B cell (primary cell): Measurements from ENCODE around the gene PRKAR2A. TPM values are rescaled to one million over a fixed set of nuclear protein-coding genes. Genes with fewer than 3 reads are reported as not detected.
"Not testable (repeated sequence)": the region's sequence is repeated elsewhere in the genome, so short reads cannot be mapped to it uniquely, and the experiment has no call there.

Source experiments
- ATAC-seq: fragments of 200-7000 bp; cut with Tn5 transposase; one replicate; pipeline ENCODE4 v1.10.0; 2021; ENCODE audit warnings: low read depth, mild to moderate bottlenecking, moderate number of reproducible peaks, moderate library complexity
- CTCF ChIA-PET: fragments of 350-600 bp; sonication (Branson Sonifier 250); formaldehyde crosslinking; loops from one replicate; lab custom pipeline; 2021; ENCODE audit warnings: antibody characterized with exemption, inconsistent platforms; lab: Charles Lee
- POLR2A ChIA-PET: fragments of 350-600 bp; sonication (Branson Sonifier 250); formaldehyde crosslinking; loops from one replicate; lab custom pipeline; 2021; ENCODE audit warnings: antibody characterized with exemption; lab: Charles Lee
- DNase-seq: peaks from one replicate; pipeline ENCODE4 v3.0.0; 2013
- H2AFZ ChIP-seq: 2 replicates; pipeline ENCODE4 v1.6.1; 2012; ENCODE audit warnings: mild to moderate bottlenecking, low read depth, low read length; ENCODE audit not compliant: insufficient read depth, poor library complexity, severe bottlenecking
- H3K27ac ChIP-seq, 2 donors: 1 replicate in 1 of 2; 2 replicates in 1 of 2; pipeline ENCODE4 v1.5.1; 2012 to 2013; ENCODE audit warnings: low read length in 2 of 2, mild to moderate bottlenecking in 2 of 2, moderate library complexity in 1 of 2
- H3K27me3 ChIP-seq, 4 experiments: fragments of 200-600 bp in 1 of 4; sonication (generic) in 1 of 4; replicated peaks in 1 of 4; 1 replicate in 2 of 4; 2 replicates in 2 of 4; pipeline versions ENCODE4 v1.6.1 to v1.7.0; 2013 to 2016; ENCODE audit warnings: low read length in 3 of 4, mild to moderate bottlenecking in 2 of 4, mixed read lengths in 1 of 4, moderate library complexity in 1 of 4; ENCODE audit not compliant: insufficient read depth in 4 of 4, control insufficient read depth in 3 of 4; ENCODE audit errors: control extremely low read depth in 1 of 4
- H3K36me3 ChIP-seq, 2 experiments: replicated peaks in 1 of 2; 1 replicate in 1 of 2; 2 replicates in 1 of 2; pipeline versions ENCODE4 v1.6.1 to v1.7.1; 2013; ENCODE audit warnings: low read length in 1 of 2; ENCODE audit not compliant: insufficient read depth in 2 of 2, control insufficient read depth in 1 of 2; ENCODE audit errors: control extremely low read depth in 1 of 2, extremely low read depth in 1 of 2
- H3K4me1 ChIP-seq, 2 donors: fragments of 200-600 bp in 1 of 2; sonication (generic) in 1 of 2; 1 replicate in 1 of 2; 2 replicates in 1 of 2; pipeline versions ENCODE4 v1.5.1 to v1.6.1; 2013 to 2017; ENCODE audit warnings: low read length in 2 of 2; ENCODE audit not compliant: control insufficient read depth in 2 of 2, insufficient read depth in 2 of 2
- H3K4me2 ChIP-seq: replicated peaks from 2 replicates; pipeline ENCODE3; 2012; ENCODE audit warnings: mild to moderate bottlenecking, low read depth, low read length; ENCODE audit not compliant: poor library complexity, severe bottlenecking
- H3K4me3 ChIP-seq, 5 experiments: fragments of 200-600 bp in 1 of 5; sonication (generic) in 1 of 5; 1 replicate in 3 of 5; 2 replicates in 2 of 5; pipeline versions ENCODE4 v1.5.1 to v1.7.0; 2011 to 2016; ENCODE audit warnings: low read length in 4 of 5, mild to moderate bottlenecking in 4 of 5, low read depth in 2 of 5, control low read depth in 1 of 5, moderate library complexity in 1 of 5; ENCODE audit not compliant: insufficient read depth in 1 of 5; ENCODE audit errors: control extremely low read depth in 1 of 5, extremely low read depth in 1 of 5
- H3K79me2 ChIP-seq: fragments of 200-600 bp; sonication (generic); one replicate; pipeline ENCODE4 v1.6.0; 2016; ENCODE audit warnings: low read length; ENCODE audit not compliant: control insufficient read depth, insufficient read depth
- H3K9ac ChIP-seq: fragments of 200-600 bp; sonication (generic); 2 replicates; pipeline ENCODE4 v1.6.1; 2017; ENCODE audit warnings: mild to moderate bottlenecking, low read length, moderate library complexity
- H3K9me3 ChIP-seq, 3 donors: one replicate each; pipeline versions ENCODE4 v1.6.1 to v1.7.1; 2013; ENCODE audit warnings: low read length in 2 of 3; ENCODE audit not compliant: control insufficient read depth in 2 of 3, insufficient read depth in 1 of 3; ENCODE audit errors: control extremely low read depth in 1 of 3
- H4K20me1 ChIP-seq: 2 replicates; pipeline ENCODE4 v1.6.0; 2012; ENCODE audit warnings: mild to moderate bottlenecking, low read length; ENCODE audit not compliant: insufficient read depth, control insufficient read depth, poor library complexity, severe bottlenecking
- H3K27ac Mint-ChIP-seq: one replicate; pipeline ENCODE4 v1.8.0; 2021; ENCODE audit warnings: mixed read lengths
- H3K27me3 Mint-ChIP-seq: one replicate; pipeline ENCODE4 v1.8.0; 2021; ENCODE audit warnings: mixed read lengths
- H3K4me1 Mint-ChIP-seq: one replicate; pipeline ENCODE4 v1.8.0; 2021; ENCODE audit warnings: mixed read lengths
- H3K4me3 Mint-ChIP-seq: one replicate; pipeline ENCODE4 v1.8.0; 2021; ENCODE audit warnings: mixed read lengths
- H3K9me3 Mint-ChIP-seq: one replicate; pipeline ENCODE4 v1.8.0; 2022; ENCODE audit warnings: mixed read lengths; ENCODE audit not compliant: insufficient read depth
- EZH2 ChIP-seq: IDR thresholded peaks from 2 replicates; pipeline ENCODE4 v1.6.1; 2012; ENCODE audit warnings: borderline replicate concordance, low read depth, mild to moderate bottlenecking, moderate library complexity, low read length; ENCODE audit not compliant: insufficient read depth, poor library complexity, severe bottlenecking
- WGBS: methylation state at CpG from one replicate; pipeline ENCODE4 v1.1.5; 2013; ENCODE audit warnings: missing lambda C conversion rate; ENCODE audit not compliant: insufficient coverage; 5-methylcytosine and 5-hydroxymethylcytosine counted together
- intact Hi-C: fragments of 100-400 bp; cut with micrococcal nuclease; formaldehyde crosslinking; loops from one replicate; pipeline ENCODE4 v1.10.0; 2022
- polyA plus RNA-seq: library from polyadenylated mRNA; depleted of rRNA; stranded (reverse); fragments of >200 nt; gene quantifications from 2 replicates; pipeline ENCODE4 v1.2.3, GENCODE V29; 2012
- total RNA-seq, 2 donors: library from RNA; stranded (reverse); fragments of 120-200 nt in 1 of 2; gene quantifications; 1 replicate in 1 of 2; 2 replicates in 1 of 2; pipeline versions ENCODE4 v1.2.3 to v1.2.4, GENCODE V29; 2013 to 2022
- TF ChIP-seq, protein P1 (sequence below): fragments of 200-600 bp; IDR thresholded peaks from one replicate; pipeline ENCODE4 v1.8.0; 2022; ENCODE audit warnings: antibody characterized with exemption, mild to moderate bottlenecking

PRKAR2A gene
- total and polyA plus RNA-seq, 2 donors (not counting 1 experiment from before 2014, with no cell fraction given) = 4.3 to 25.0 TPM

DNA sequence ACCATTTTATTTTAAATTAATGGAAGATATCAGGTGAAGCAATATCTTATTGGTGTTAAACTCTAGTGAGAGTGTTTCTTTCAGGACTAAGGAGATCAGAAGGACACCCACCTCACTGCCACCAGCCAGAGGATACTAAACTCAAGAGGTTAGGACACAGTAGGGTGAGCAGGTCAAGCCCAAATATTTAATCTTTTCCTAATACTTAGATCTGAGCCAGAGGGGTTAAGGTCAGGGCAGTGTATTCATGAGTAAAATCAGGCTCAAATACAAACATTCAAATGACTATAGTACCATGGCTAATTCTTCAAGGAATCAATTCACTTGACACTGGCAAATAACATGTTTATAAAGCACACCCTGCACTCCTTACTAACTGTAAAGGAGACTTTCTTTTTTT is 65.6 kb downstream of the PRKAR2A start:
- Mint-ChIP-seq H3K27me3 (no peaks in the 10 kb centered on the region), H3K27ac (no peak overlapping the region), H3K9me3 (no peaks in the 10 kb centered on the region), H3K4me1 (no peaks in the 10 kb centered on the region), H3K4me3 (no peak overlapping the region)
- Histone ChIP-seq H3K9ac (no peak overlapping the region), H2AFZ (no peak overlapping the region), H3K36me3 (peaks cover 2 to 14% of the 10 kb centered on the region in 2 experiments), H3K27me3 (no peaks in the 10 kb centered on the region), H4K20me1 (no peaks in the 10 kb centered on the region), H3K4me2 (no peak overlapping the region), H3K4me1 (no peaks in the 10 kb centered on the region), H3K27ac (no peak overlapping the region), H3K79me2 (no peaks in the 10 kb centered on the region), H3K9me3 (no peaks in the 10 kb centered on the region), H3K4me3 (no peak overlapping the region)
- DNase-seq (no peak), ATAC-seq (no peak)
- ChIA-PET POLR2A (no interaction called here), CTCF (no interaction called here)
- intact Hi-C loops = no loop called here
- TF ChIP-seq, protein P1, sequence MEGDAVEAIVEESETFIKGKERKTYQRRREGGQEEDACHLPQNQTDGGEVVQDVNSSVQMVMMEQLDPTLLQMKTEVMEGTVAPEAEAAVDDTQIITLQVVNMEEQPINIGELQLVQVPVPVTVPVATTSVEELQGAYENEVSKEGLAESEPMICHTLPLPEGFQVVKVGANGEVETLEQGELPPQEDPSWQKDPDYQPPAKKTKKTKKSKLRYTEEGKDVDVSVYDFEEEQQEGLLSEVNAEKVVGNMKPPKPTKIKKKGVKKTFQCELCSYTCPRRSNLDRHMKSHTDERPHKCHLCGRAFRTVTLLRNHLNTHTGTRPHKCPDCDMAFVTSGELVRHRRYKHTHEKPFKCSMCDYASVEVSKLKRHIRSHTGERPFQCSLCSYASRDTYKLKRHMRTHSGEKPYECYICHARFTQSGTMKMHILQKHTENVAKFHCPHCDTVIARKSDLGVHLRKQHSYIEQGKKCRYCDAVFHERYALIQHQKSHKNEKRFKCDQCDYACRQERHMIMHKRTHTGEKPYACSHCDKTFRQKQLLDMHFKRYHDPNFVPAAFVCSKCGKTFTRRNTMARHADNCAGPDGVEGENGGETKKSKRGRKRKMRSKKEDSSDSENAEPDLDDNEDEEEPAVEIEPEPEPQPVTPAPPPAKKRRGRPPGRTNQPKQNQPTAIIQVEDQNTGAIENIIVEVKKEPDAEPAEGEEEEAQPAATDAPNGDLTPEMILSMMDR = no peak
- TF ChIP-seq EZH2 = no peak

DNA sequence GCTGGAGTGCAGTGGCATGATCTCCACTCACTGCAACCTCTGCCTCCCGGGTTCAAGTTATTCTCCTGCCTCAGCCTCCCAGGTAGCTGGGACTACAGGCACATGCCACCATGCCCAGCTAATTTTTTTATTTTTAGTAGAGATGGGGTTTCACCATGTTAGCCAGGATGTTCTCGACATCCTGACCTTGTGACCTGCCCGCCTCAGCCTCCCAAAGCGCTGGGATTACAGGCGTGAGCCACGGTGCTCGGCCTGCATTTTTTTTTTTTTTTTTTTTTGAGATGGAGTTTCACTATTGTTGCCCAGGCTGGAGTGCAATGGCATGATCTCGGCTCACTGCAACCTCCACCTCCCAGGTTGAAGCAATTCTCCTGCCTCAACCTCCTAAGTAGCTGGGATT is 69.1 kb downstream of the PRKAR2A start:
- CTCF ChIA-PET = not testable (repeated sequence)

More for the DNA sequence above, 69.1 kb downstream of the PRKAR2A start:
- H3K27ac ChIP-seq, H4K20me1 ChIP-seq, H3K27me3 Mint-ChIP-seq, H3K4me2 ChIP-seq, H3K4me3 ChIP-seq, H3K27me3 ChIP-seq, H3K4me3 Mint-ChIP-seq, H3K27ac Mint-ChIP-seq, H2AFZ ChIP-seq, H3K4me1 ChIP-seq, intact Hi-C loops, H3K4me1 Mint-ChIP-seq, ATAC-seq, DNase-seq, H3K9me3 Mint-ChIP-seq, H3K9ac ChIP-seq, H3K9me3 ChIP-seq, H3K79me2 ChIP-seq: not testable (repeated sequence)
- POLR2A ChIA-PET = interaction anchor here (0.7 kb wide), 1 partner anchor 175 kb away, joined by 7 read pairs; no protein-coding TSS in a partner anchor
- WGBS = no CpG with 5 or more reads among the region's 8 CpGs
- peaks cover 2 to 15% of the 10 kb centered on the region in 2 experiments for H3K36me3 ChIP-seq
